Measurements from ENCODE around the gene COL7A1. TPM values are rescaled to one million over a fixed set of nuclear protein-coding genes. Genes with fewer than 3 reads are reported as not detected.

Gene COL7A1
- total RNA-seq, result 22.2 TPM

GRCh38 chr3:48595075-48595525 lies at the start of gene COL7A1:
COL7A1 (minus strand) TSS chr3:48595329; CDS start chr3:48595159, 170 bp downstream.
- no peak for DNase-seq (ENCODE audit: low spot score in 2 of 2)
- peak within 1 kb of the TSS; percentile 44 to 73 for H3K4me3 ChIP-seq
- no peak for TF ChIP-seq CTCF (IDR thresholded peaks at IDR 0.05)
- H3K4me1 ChIP-seq, result peaks cover 24 to 45% of the 10 kb centered on the region in 2 donors
- H3K36me3 ChIP-seq, result peaks cover 11 to 20% of the 10 kb centered on the region in 2 donors
- H3K27ac ChIP-seq, result peak within 1 kb of the TSS; percentile 94 to 95
- intact Hi-C loops (cut with DNase I), result loop anchor here (1.0 to 5.0 kb wide), 3 partner anchors 23 to 42 kb away; partner anchors contain the start of gene SLC26A6
- H3K9me3 ChIP-seq, result no peaks in the 10 kb centered on the region
- no peaks in the 10 kb centered on the region for H3K27me3 ChIP-seq

- H3K4me3 ChIP-seq, result no peak overlapping the region
- no peaks in the 10 kb centered on the region for H3K27me3 ChIP-seq
- intact Hi-C loops (cut with DNase I), result no loop called here
- no peaks in the 10 kb centered on the region for H3K36me3 ChIP-seq
- DNase-seq (ENCODE audit: low spot score in 2 of 2), result no peak
- no peak for TF ChIP-seq CTCF (IDR thresholded peaks at IDR 0.05)
- no peak overlapping the region for H3K27ac ChIP-seq
- H3K9me3 ChIP-seq, result no peaks in the 10 kb centered on the region
- H3K4me1 ChIP-seq, result no peaks in the 10 kb centered on the region
Measured at GRCh38 chr3:48642605-48643004, 47.5 kb upstream of the COL7A1 start.

- DNase-seq (ENCODE audit: low spot score in 2 of 2), result no peak
- Histone ChIP-seq H3K27ac (no peak overlapping the region), H3K9me3 (no peaks in the 10 kb centered on the region), H3K4me1 (no peaks in the 10 kb centered on the region), H3K36me3 (no peaks in the 10 kb centered on the region), H3K4me3 (no peak overlapping the region), H3K27me3 (no peaks in the 10 kb centered on the region)
- intact Hi-C loops (cut with DNase I), result no loop called here
- TF ChIP-seq CTCF (IDR thresholded peaks at IDR 0.05), result no peak
Measured at GRCh38 chr3:48641396-48641795, 46.3 kb upstream of the COL7A1 start.

GRCh38 chr3:48639944-48640606 lies 44.9 kb upstream of the COL7A1 start:
- H3K36me3 ChIP-seq, result no peaks in the 10 kb centered on the region
- TF ChIP-seq CTCF (IDR thresholded peaks at IDR 0.05), result no peak
- no peaks in the 10 kb centered on the region for H3K27me3 ChIP-seq
- DNase-seq (ENCODE audit: low spot score in 2 of 2), result no peak
- no peaks in the 10 kb centered on the region for H3K9me3 ChIP-seq
- H3K4me1 ChIP-seq, result peaks cover 0 to 7% of the 10 kb centered on the region in 2 donors
- intact Hi-C loops (cut with DNase I), result loop anchor here (5.0 to 10.0 kb wide), 3 partner anchors 43 to 165 kb away; partner anchors contain the start of gene COL7A1
- no peak overlapping the region for H3K27ac ChIP-seq
- no peak overlapping the region for H3K4me3 ChIP-seq

GRCh38 chr3:48637305-48637704 lies 42.2 kb upstream of the COL7A1 start:
- Histone ChIP-seq H3K27me3 (no peaks in the 10 kb centered on the region), H3K27ac (no peak overlapping the region), H3K36me3 (peaks cover 9 to 11% of the 10 kb centered on the region in 2 donors), H3K9me3 (no peaks in the 10 kb centered on the region), H3K4me1 (peaks cover 0 to 22% of the 10 kb centered on the region in 2 donors), H3K4me3 (no peak overlapping the region)
- intact Hi-C loops (cut with DNase I), result loop anchor here (5.0 to 10.0 kb wide), 3 partner anchors 40 to 163 kb away; partner anchors contain the start of gene COL7A1
- DNase-seq (ENCODE audit: low spot score in 2 of 2), result no peak
- TF ChIP-seq CTCF (IDR thresholded peaks at IDR 0.05), result no peak
